AG04450 (cell line): ENCODE data around the gene PLA2G4E. TPM values are rescaled to one million over a fixed set of nuclear protein-coding genes. Genes with fewer than 3 reads are reported as not detected.

ENCODE experiments used
- CTCF ChIA-PET: fragments of 300-600, 350-600 bp; formaldehyde crosslinking; extraction: SDS; loops from one replicate; lab custom pipeline; 2022; ENCODE audit warnings: antibody characterized with exemption, inconsistent platforms; lab: Charles Lee
- POLR2A ChIA-PET: fragments of 350-600 bp; formaldehyde crosslinking; extraction: SDS; loops from one replicate; lab custom pipeline; 2021; ENCODE audit warnings: antibody characterized with exemption, inconsistent platforms; lab: Yijun Ruan, JAX
- DNase-seq: peaks from one replicate; pipeline ENCODE4 v3.0.0-alpha.2; 2011; ENCODE audit warnings: low read depth, low spot score
- H3K27ac ChIP-seq: one replicate; pipeline ENCODE4 v1.5.1; 2012; ENCODE audit warnings: low read depth, low read length, control low read depth
- H3K27me3 ChIP-seq: one replicate; pipeline ENCODE4 v1.6.0; 2012; ENCODE audit warnings: low read length; ENCODE audit not compliant: control insufficient read depth, insufficient read depth
- H3K4me3 ChIP-seq: 2 replicates; pipeline ENCODE4 v1.5.1; 2011; ENCODE audit warnings: mild to moderate bottlenecking, low read depth, low read length, control low read depth
- H3K9me3 ChIP-seq: 2 replicates; pipeline ENCODE4 v1.5.1; 2012; ENCODE audit warnings: low read length; ENCODE audit not compliant: control insufficient read depth, insufficient read depth
- polyA plus RNA-seq: library from polyadenylated mRNA; depleted of rRNA; stranded (reverse); fragments of >200 nt; gene quantifications from 2 replicates; pipeline ENCODE4 v1.2.3, GENCODE V29; 2011
- TF ChIP-seq, protein P1 (sequence below): IDR thresholded peaks from 2 replicates; pipeline ENCODE4 v1.5.1; 2011; ENCODE audit warnings: low read depth, low read length, control low read depth, inconsistent platforms

The PLA2G4E gene
- polyA plus RNA-seq, 1 experiment, result not detected

DNA sequence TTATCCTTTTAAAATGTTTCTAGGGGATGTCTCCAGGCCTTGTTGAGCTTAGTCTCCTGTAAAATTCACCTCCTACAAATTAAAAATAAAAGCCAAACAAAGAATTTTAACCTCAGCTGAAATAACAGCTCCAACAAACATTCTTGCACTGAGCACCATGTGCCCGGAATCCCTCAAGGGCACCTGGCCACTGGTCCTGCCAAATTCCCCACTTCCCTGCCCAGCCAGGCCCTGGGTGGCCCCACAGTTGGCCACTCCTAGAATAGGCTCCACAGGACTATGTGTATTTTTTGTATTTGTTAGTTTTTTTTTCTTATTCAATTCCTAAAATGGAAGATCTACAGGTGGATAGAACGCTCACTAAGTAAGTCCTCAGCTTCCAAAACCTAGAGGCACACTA lies 33.1 kb upstream of the PLA2G4E start:
- CTCF ChIA-PET, result interaction anchor here (5.1 kb wide), 1 partner anchor 30 kb away, joined by 29 read pairs; no protein-coding TSS in a partner anchor
- no peaks in the 10 kb centered on the region; the same call in 1 of the 2 replicates for H3K9me3 ChIP-seq
- no peak for DNase-seq
- TF ChIP-seq, protein P1, sequence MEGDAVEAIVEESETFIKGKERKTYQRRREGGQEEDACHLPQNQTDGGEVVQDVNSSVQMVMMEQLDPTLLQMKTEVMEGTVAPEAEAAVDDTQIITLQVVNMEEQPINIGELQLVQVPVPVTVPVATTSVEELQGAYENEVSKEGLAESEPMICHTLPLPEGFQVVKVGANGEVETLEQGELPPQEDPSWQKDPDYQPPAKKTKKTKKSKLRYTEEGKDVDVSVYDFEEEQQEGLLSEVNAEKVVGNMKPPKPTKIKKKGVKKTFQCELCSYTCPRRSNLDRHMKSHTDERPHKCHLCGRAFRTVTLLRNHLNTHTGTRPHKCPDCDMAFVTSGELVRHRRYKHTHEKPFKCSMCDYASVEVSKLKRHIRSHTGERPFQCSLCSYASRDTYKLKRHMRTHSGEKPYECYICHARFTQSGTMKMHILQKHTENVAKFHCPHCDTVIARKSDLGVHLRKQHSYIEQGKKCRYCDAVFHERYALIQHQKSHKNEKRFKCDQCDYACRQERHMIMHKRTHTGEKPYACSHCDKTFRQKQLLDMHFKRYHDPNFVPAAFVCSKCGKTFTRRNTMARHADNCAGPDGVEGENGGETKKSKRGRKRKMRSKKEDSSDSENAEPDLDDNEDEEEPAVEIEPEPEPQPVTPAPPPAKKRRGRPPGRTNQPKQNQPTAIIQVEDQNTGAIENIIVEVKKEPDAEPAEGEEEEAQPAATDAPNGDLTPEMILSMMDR, result no peak
- peaks cover 70% of the 10 kb centered on the region for H3K27me3 ChIP-seq
- no peak overlapping the region for H3K27ac ChIP-seq
- POLR2A ChIA-PET, result no interaction called here
- no peak overlapping the region for H3K4me3 ChIP-seq

DNA sequence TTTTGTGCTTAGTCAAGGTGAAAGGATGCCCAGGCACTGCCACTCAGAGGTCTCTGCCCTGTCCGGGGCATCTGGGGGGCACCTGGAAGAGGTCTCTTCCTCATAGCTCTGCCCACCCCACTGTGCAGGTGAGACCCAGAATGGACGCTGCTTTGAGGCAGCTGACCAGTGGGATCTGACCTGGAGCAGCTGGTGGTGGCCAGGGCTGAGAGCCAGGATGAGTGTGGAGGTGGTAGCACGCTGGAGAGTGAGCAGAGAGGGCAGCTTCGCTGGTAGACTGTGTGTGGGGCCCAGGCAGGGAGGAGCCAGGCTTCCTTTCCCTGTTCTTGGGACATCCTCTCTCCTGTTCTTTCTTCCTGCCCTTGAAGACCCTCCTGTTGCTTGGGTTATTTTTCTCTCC lies 32.2 kb upstream of the PLA2G4E start:
- H3K27ac ChIP-seq, result no peak overlapping the region
- DNase-seq, result no peak
- H3K9me3 ChIP-seq, result no peaks in the 10 kb centered on the region; the same call in 1 of the 2 replicates
- TF ChIP-seq, protein P1, result no peak
- H3K27me3 ChIP-seq, result peaks cover 76% of the 10 kb centered on the region
- POLR2A ChIA-PET, result no interaction called here
- no peak overlapping the region for H3K4me3 ChIP-seq
- CTCF ChIA-PET, result interaction anchor here (0.6 to 5.1 kb wide), 3 partner anchors 9 to 63 kb away, joined by 4 to 29 read pairs (median 13); no protein-coding TSS in a partner anchor

DNA sequence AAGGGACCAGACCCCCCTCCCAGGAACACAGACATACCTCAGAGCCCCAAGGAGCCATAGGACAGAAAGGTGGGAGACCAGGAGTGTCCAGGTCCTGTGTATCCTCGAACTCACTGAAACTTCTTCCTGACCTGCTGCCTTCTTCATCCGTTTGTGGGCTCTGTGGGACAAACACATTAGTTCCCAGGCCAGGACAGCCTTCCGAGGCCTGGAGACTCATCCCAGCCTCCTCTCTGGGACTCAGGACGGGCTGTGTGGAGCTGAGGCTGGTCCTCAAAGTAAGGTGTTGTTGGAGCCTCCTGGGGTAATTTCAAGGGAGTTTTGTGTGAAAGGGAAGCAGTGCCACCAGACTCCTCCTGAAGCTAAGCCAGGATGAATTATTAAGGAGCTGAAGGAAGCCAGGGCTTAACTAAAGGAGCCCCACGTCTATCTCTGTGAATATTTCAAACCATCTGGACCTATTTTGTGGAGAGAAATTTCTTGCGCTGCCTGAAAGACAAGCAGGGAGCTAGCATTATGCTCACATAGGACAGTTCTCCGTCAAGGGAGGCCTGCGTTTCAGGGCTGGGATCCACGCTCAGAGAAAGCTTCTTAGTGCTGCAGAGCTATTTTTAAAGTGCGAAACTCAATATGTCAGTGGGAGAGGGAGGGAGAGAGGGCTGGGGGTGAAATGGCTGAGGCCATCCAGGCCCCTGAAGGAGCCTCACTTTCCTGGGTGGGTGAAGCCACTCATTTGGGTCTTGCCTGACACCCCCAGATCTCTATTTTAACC lies 29.8 kb upstream of the PLA2G4E start:
- DNase-seq, result no peak
- Histone ChIP-seq H3K27ac (no peak overlapping the region), H3K9me3 (no peaks in the 10 kb centered on the region), H3K27me3 (peaks cover 74% of the 10 kb centered on the region), H3K4me3 (no peak overlapping the region)
- ChIA-PET CTCF (interaction anchor here (0.9 to 3.4 kb wide), 2 partner anchors 11 to 61 kb away, joined by 4 to 13 read pairs; no protein-coding TSS in a partner anchor), POLR2A (no interaction called here)
- TF ChIP-seq, protein P1, result no peak

DNA sequence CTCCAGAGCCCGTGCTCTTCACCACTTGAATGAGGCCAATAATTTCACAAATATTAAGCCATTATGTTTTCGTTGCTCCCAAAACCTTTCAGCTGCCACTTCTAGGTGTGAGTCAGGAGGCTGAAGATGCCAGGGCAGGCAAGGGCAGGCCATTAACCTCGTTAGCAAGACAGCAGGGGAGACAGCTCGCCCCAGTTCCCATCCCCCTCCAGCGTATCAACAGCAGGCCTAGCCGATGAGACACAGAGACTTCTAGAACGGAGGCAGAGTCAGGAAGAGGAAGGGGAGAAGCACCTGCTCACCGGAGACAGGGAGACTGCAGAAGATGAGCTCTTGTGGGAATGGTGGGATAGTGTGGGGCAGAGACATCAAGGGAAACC lies 28.0 kb upstream of the PLA2G4E start:
- no peak for DNase-seq
- TF ChIP-seq, protein P1, result no peak
- Histone ChIP-seq H3K9me3 (no peaks in the 10 kb centered on the region), H3K27ac (no peak overlapping the region), H3K4me3 (no peak overlapping the region), H3K27me3 (peaks cover 69% of the 10 kb centered on the region)
- POLR2A ChIA-PET, result no interaction called here
- CTCF ChIA-PET, result no interaction called here

DNA sequence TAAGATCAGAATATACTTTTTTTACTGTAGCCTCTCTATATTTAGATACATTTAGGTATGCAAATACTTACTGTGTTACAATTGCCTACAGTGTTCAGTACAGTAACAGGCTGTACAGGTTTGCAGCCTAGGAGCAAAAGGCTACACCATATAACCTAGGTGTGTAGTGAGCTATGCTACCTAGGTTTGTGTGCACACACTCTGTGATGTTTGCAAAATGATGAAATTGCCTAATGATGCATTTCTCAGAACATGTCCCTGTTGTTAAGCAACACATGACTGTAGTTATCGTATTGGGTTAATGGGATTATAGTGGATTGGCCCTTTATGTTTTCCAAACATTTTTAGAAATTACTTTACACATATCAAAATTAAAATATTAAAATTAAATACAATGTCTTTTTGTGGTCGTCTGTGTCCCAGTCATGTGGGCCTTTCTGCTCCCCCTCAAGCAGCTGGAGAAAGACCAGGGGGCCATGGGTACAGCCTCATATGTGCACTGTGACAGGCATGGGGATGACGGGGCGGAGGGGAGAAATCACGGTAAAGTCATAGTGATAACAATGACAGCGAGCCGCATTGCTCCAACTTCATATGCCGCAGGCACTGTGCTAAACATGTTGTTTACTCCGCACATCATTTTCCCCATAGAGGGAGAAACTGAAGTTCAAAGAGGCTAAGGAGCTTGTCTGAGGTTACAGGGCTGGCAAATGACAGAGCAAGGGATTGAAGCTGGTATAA lies 27.4 kb upstream of the PLA2G4E start:
- H3K27ac ChIP-seq, result no peak overlapping the region
- peaks cover 66% of the 10 kb centered on the region for H3K27me3 ChIP-seq
- no peaks in the 10 kb centered on the region for H3K9me3 ChIP-seq
- ChIA-PET CTCF (no interaction called here), POLR2A (no interaction called here)
- no peak for DNase-seq
- TF ChIP-seq, protein P1, result no peak
- H3K4me3 ChIP-seq, result no peak overlapping the region
